PC-3 (cell line): ENCODE data around the gene CHKA.

Experiments
- CTCF ChIP-seq: fragments of 300-600 bp; sonication (generic); conservative IDR thresholded peaks from 2 replicates; pipeline ENCODE4 v1.5.1; 2017; ENCODE audit warnings: antibody characterized with exemption, low read depth, mild to moderate bottlenecking, low read length
- EZH2 ChIP-seq: fragments of 300-600 bp; sonication (generic); IDR thresholded peaks from one replicate; pipeline ENCODE4 v1.6.1; 2017; ENCODE audit warnings: antibody characterized with exemption, mild to moderate bottlenecking, low read length; ENCODE audit not compliant: unreplicated experiment
- EZH2phosphoT487 ChIP-seq: fragments of 300-600 bp; sonication (generic); IDR thresholded peaks from 2 replicates; pipeline ENCODE4 v1.6.1; 2018; ENCODE audit warnings: mild to moderate bottlenecking, antibody characterized with exemption, low read length, borderline replicate concordance

DNA sequence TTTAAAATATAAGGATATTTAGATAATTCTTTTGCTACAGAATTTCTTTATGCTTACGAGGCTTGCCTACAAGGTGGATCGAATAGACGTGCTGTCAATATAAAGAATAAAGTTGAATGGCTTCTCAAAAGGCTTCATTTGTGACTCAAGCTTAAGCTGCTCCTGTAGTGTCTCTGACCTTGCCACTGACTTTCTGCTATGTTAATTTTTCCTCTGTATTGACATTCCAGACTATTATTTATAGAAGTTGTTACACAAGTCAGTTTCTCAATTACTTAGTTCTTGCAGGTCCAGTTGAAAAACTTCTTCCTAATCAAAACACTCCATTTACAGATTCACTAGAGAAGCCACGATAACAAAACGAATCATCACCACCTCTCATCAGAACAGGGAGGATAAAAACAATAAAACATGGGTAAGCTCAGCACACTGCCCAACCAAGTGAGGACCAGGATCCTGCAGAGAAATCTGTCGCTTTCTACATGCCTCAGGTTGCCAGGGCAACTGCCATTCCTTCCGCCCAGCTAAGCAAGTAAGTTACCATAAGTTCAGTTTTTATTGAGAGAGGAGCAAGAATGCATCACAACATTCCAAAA is 39.0 kb upstream of the CHKA start:
- TF ChIP-seq CTCF (no peak), EZH2 (no peak), EZH2phosphoT487 (no peak)
